Effector memory CD4-positive, alpha-beta T cell (primary cell): Measurements from ENCODE around the gene PRKACB.

ENCODE experiments used
- DNase-seq, 3 donors: peaks; one replicate each; pipeline ENCODE4 v3.0.0-alpha.2; 2020
- H3K27ac ChIP-seq: 2 replicates; pipeline ENCODE4 v1.7.0; 2013; ENCODE audit warnings: mild to moderate bottlenecking, low read length, moderate library complexity; ENCODE audit not compliant: insufficient read depth, poor library complexity, severe bottlenecking
- H3K27me3 ChIP-seq: replicated peaks from 2 replicates; pipeline ENCODE4 v1.7.0; 2013; ENCODE audit warnings: mild to moderate bottlenecking, low read length; ENCODE audit not compliant: insufficient read depth, control insufficient read depth, poor library complexity, severe bottlenecking
- H3K36me3 ChIP-seq: 2 replicates; pipeline ENCODE4 v1.7.0; 2013; ENCODE audit warnings: mild to moderate bottlenecking, low read length, moderate library complexity; ENCODE audit not compliant: control insufficient read depth, insufficient read depth
- H3K4me1 ChIP-seq: 2 replicates; pipeline ENCODE4 v1.7.0; 2013; ENCODE audit warnings: low read length, mild to moderate bottlenecking; ENCODE audit not compliant: control insufficient read depth, insufficient read depth, poor library complexity, severe bottlenecking
- H3K4me3 ChIP-seq: 2 replicates; pipeline ENCODE4 v1.7.0; 2013; ENCODE audit warnings: low read length, low read depth, mild to moderate bottlenecking; ENCODE audit not compliant: insufficient read depth, poor library complexity, severe bottlenecking
- H3K9me3 ChIP-seq: 2 replicates; pipeline ENCODE4 v1.7.0; 2013; ENCODE audit warnings: mild to moderate bottlenecking, low read length, moderate library complexity; ENCODE audit not compliant: control insufficient read depth

The PRKACB gene

DNA sequence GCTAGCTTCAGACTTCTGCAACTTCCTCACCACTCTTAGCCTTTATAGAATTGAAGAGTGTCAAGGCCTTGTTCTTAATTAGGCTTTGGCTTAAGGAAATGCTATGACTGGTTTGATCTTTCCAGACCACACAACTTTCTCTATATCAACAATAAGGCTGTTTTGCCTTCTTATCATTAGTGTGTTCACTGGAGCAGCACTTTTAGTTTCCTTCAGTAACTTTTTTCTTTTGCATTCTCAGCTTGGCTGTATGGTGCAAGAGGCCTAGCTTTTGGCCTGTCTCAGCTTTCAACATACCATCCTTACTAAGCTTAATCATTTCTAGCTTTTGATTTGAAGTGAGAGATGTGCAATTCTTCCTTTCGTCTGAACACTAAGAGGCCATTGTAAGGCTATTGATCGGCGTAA, 8.6 kb downstream of the PRKACB start:
- no peak for DNase-seq
- Histone ChIP-seq H3K27me3 (no peaks in the 10 kb centered on the region), H3K36me3 (peaks cover 4% of the 10 kb centered on the region), H3K9me3 (no peaks in the 10 kb centered on the region), H3K27ac (no peak overlapping the region), H3K4me3 (no peak overlapping the region), H3K4me1 (peaks cover 39% of the 10 kb centered on the region)

DNA sequence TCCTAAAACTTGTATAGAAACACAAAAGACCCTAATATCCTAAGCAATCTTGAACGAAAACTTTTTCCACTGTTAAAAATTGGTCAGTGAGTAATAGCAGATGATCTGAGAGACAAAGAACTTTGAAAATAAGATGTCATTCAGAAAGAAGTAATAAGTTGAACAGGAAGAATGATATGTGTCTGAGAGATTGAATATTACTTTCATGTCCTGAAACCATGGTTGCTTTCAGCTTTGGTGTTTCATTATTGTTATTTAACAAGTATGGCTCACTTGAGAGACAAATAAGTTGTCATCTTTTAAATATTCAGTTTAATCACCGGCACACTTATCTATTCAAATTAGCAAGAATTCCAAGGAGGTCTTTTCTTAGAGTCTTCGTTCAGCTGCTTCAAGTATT, 11.4 kb downstream of the PRKACB start:
- Histone ChIP-seq H3K4me1 (peaks cover 32% of the 10 kb centered on the region), H3K27me3 (no peaks in the 10 kb centered on the region), H3K9me3 (no peaks in the 10 kb centered on the region), H3K36me3 (peaks cover under 1% of the 10 kb centered on the region), H3K4me3 (no peak overlapping the region), H3K27ac (no peak overlapping the region)
- DNase-seq: no peak

DNA sequence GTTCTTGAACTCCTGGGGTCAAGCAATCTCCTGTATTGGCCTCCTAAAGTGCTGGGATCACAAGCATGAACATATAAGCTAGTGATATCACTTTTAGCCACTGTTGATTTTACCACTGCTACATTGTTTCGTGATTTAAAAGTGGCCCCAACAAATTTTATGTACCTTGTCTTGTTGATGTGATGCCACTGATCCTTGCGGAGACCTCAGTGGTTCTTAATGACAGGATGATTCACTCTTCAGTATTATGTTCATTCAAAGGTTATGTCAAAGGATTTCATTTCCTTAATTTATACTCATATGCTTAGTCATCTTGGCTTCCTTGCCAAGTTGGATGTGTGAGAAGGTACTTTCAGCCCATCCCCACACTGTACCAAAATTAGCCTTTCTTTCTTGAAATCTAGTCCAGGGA, 12.1 kb downstream of the PRKACB start:
- H3K9me3 ChIP-seq: no peaks in the 10 kb centered on the region
- no peak overlapping the region for H3K27ac ChIP-seq
- H3K27me3 ChIP-seq: no peaks in the 10 kb centered on the region
- no peak overlapping the region for H3K4me3 ChIP-seq
- DNase-seq: no peak
- no peaks in the 10 kb centered on the region for H3K36me3 ChIP-seq
- H3K4me1 ChIP-seq: peaks cover 32% of the 10 kb centered on the region

- no peak overlapping the region for H3K4me3 ChIP-seq
- H3K9me3 ChIP-seq: no peaks in the 10 kb centered on the region
- no peaks in the 10 kb centered on the region for H3K27me3 ChIP-seq
- H3K27ac ChIP-seq: no peak overlapping the region
- peaks cover 16% of the 10 kb centered on the region for H3K4me1 ChIP-seq
- no peaks in the 10 kb centered on the region for H3K36me3 ChIP-seq
- DNase-seq: no peak
Measured at GRCh38 chr1:84159533-84160240, 15.6 kb downstream of the PRKACB start.

DNA sequence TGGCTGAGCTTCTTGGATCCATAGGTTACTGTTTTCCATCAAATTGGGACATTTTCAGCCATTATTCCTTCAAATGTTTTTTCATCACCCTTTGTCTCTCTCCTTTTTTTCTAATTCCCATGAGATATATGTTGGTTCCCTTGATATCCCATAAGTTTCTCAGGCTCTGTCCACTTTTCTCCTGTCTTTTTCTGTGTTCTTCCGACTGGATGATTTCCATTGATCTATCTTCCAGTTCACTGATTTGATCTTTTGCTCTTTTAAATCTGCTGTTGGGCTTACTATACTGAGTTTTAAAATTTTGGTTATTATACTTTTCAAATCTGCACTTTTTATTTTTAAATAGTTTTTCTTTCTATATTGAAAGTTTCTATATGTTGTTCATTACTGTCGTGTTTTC, 18.2 kb downstream of the PRKACB start:
- H3K9me3 ChIP-seq: no peaks in the 10 kb centered on the region
- no peak overlapping the region for H3K27ac ChIP-seq
- no peak for DNase-seq
- no peaks in the 10 kb centered on the region for H3K36me3 ChIP-seq
- no peak overlapping the region for H3K4me3 ChIP-seq
- no peaks in the 10 kb centered on the region for H3K27me3 ChIP-seq
- peaks cover 5% of the 10 kb centered on the region for H3K4me1 ChIP-seq

GRCh38 chr1:84163123-84163931, 19.3 kb downstream of the PRKACB start:
- H3K27me3 ChIP-seq: no peaks in the 10 kb centered on the region
- H3K4me1 ChIP-seq: peaks cover 5% of the 10 kb centered on the region
- no peak overlapping the region for H3K27ac ChIP-seq
- no peaks in the 10 kb centered on the region for H3K9me3 ChIP-seq
- no peak for DNase-seq
- no peaks in the 10 kb centered on the region for H3K36me3 ChIP-seq
- H3K4me3 ChIP-seq: no peak overlapping the region

GRCh38 chr1:84164161-84164560, 20.1 kb downstream of the PRKACB start:
- H3K4me1 ChIP-seq: peaks cover 5% of the 10 kb centered on the region
- no peak for DNase-seq
- H3K27me3 ChIP-seq: no peaks in the 10 kb centered on the region
- H3K4me3 ChIP-seq: no peak overlapping the region
- no peaks in the 10 kb centered on the region for H3K9me3 ChIP-seq
- H3K36me3 ChIP-seq: no peaks in the 10 kb centered on the region
- no peak overlapping the region for H3K27ac ChIP-seq

GRCh38 chr1:84164567-84165021, 20.5 kb downstream of the PRKACB start:
- H3K27me3 ChIP-seq: no peaks in the 10 kb centered on the region
- no peak overlapping the region for H3K4me3 ChIP-seq
- no peaks in the 10 kb centered on the region for H3K36me3 ChIP-seq
- no peaks in the 10 kb centered on the region for H3K9me3 ChIP-seq
- H3K27ac ChIP-seq: no peak overlapping the region
- no peak for DNase-seq
- peaks cover 5% of the 10 kb centered on the region for H3K4me1 ChIP-seq

- Histone ChIP-seq H3K4me3 (no peak overlapping the region), H3K9me3 (no peaks in the 10 kb centered on the region), H3K36me3 (no peaks in the 10 kb centered on the region), H3K27me3 (no peaks in the 10 kb centered on the region), H3K4me1 (peaks cover 5% of the 10 kb centered on the region), H3K27ac (no peak overlapping the region)
- no peak for DNase-seq
Measured at GRCh38 chr1:84165601-84166000, 21.5 kb downstream of the PRKACB start.

- Histone ChIP-seq H3K4me3 (no peak overlapping the region), H3K36me3 (no peaks in the 10 kb centered on the region), H3K9me3 (no peaks in the 10 kb centered on the region), H3K4me1 (peaks cover 5% of the 10 kb centered on the region), H3K27ac (no peak overlapping the region), H3K27me3 (no peaks in the 10 kb centered on the region)
- DNase-seq: no peak
Measured at GRCh38 chr1:84166797-84167196, 22.7 kb downstream of the PRKACB start.
